Dendritic cell treated with granulocyte-macrophage colony-stimulating factor and Interleukin-4, amounts not matched to agents 40 ng/mL and 50 ng/mL, for 4 days (primary cell): ENCODE data around the gene GDPD3.

Experiments used
- H3K27ac Mint-ChIP-seq: one replicate; pipeline ENCODE4 v1.8.0; 2022; ENCODE audit warnings: mild to moderate bottlenecking, mixed read lengths
- H3K27me3 Mint-ChIP-seq: one replicate; pipeline ENCODE4 v1.8.0; 2022; ENCODE audit warnings: mild to moderate bottlenecking, mixed read lengths
- H3K36me3 Mint-ChIP-seq: one replicate; pipeline ENCODE4 v1.8.0; 2022; ENCODE audit warnings: low read depth, mixed read lengths
- H3K4me1 Mint-ChIP-seq: one replicate; pipeline ENCODE4 v1.8.0; 2022; ENCODE audit warnings: low read depth, mixed read lengths
- H3K4me3 Mint-ChIP-seq: one replicate; pipeline ENCODE4 v1.8.0; 2022; ENCODE audit warnings: mild to moderate bottlenecking, moderate library complexity, mixed read lengths
- H3K9me3 Mint-ChIP-seq: one replicate; pipeline ENCODE4 v1.8.0; 2022; ENCODE audit warnings: mixed read lengths
- intact Hi-C: fragments of 100-400 bp; cut with micrococcal nuclease; formaldehyde crosslinking; loops from one replicate; pipeline ENCODE4 v1.15.0; 2022

Gene GDPD3

DNA sequence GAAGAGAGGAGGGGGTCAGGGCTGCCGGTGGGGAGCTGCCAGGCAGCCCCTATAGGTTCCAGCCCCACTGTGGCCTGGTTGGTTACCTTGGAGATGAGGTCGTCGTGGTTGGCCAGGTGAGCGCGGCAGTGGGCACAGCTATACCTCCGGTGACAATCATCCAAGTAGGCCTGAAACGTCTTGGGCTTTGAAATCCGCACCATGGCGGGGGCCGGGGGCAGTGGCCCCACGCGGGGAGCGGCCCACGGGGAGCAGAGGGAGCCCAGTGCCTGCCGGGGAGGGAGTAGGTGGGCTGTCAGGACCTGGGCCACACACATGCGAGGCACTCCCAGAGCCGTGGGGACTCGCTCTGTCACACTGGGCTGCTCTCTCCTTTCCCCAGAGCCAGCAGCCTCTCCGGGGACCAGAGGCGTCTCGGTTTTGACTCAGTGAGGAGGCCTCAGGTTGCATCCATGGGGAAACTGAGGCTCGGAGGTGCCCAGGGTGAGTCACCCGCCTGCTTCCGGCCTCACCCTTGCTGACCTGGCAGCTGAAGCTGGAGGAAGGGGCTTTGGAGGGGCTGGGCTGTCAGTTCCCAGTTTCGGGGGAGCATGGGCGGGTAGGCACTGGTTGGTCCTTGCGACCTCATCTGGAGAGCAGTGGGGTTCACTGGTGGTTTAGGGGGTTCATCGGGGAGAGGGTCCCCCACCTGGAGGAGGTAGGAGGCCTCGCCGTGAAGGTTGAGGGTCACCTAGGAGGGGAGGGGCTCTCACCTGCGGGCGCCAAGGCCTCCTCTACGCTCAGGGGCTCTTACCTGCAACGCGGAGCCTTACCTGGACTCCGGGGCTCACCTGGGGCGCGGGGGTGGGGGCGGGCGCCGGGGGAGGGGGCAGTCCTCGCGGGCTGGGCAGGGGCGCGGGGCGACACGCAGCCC is 17.9 kb downstream of the GDPD3 start:
- H3K27me3 Mint-ChIP-seq, result no peaks in the 10 kb centered on the region
- H3K4me3 Mint-ChIP-seq, result peak overlapping the region; percentile 93
- intact Hi-C loops, result no loop called here
- peaks cover 47% of the 10 kb centered on the region for H3K36me3 Mint-ChIP-seq
- peak overlapping the region; percentile 95 for H3K27ac Mint-ChIP-seq
- H3K9me3 Mint-ChIP-seq, result peaks cover 36% of the 10 kb centered on the region
- peaks cover 51% of the 10 kb centered on the region for H3K4me1 Mint-ChIP-seq

DNA sequence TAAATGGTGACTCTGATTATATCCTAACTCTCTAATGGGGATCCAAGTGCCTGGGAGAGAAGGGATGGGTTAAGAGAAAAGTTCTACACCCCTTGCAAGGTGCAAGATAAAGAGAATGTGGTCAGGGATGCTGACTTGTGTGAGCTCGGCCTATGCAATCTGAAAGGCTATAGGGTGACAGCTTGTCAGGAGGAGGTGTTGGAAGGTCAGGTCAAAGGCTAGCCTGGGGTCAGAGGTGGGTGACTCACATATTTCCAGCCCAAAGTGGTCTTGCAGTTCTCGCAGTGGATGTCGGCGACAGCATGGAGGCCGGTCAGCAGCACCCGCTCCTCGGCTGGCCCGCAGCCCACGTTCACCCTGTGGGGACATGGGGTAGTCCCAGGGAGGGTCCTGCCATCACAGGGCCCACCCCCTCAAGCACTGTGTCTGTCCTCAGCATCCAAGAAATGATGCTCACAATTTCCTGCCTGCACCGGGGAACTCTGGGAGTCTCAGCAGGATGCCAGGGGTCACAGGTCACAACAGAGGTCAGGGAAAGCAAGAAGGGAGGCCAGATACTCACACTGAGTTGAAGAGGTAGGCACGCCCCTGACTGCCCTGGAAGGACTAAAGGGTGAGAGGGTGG is 18.7 kb downstream of the GDPD3 start:
- Mint-ChIP-seq H3K9me3 (peaks cover 28% of the 10 kb centered on the region), H3K4me1 (peaks cover 58% of the 10 kb centered on the region), H3K27ac (peak overlapping the region; percentile 95), H3K36me3 (peaks cover 47% of the 10 kb centered on the region), H3K4me3 (peak overlapping the region; percentile 93), H3K27me3 (no peaks in the 10 kb centered on the region)
- intact Hi-C loops, result no loop called here

DNA sequence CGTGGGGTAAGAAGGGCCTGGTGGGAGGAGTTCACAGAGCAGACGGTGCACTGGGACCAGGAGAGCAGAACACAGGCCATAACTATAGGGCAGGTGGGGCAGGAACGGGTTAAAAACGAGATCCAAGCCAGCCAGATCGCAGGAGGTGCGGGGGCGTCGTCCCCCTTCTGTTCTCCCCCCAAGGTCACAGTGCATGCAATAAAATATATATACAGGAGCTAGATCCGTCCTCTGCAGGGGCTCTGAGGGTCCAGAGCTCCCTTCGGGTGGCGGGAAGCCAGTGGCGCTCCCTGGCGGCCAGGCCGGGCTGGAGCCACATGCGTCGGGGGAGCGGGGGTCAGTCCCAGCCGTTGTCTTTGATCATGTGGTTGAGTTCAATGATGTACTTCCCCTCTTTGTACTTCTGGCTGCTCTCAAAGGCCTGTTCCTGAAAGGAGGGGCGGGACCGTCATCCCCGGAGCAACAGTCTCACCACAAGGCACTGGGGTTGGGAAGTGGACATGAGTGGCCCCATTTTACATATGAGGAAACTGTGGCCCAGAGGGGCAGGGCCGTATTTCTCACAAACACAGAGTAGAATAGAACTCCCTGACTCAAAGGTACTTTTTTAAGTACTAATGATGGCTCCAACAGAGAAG is 20.8 kb downstream of the GDPD3 start:
- no peaks in the 10 kb centered on the region for H3K27me3 Mint-ChIP-seq
- peak overlapping the region; percentile 94 for H3K27ac Mint-ChIP-seq
- H3K36me3 Mint-ChIP-seq, result peaks cover 44% of the 10 kb centered on the region
- peaks cover 17% of the 10 kb centered on the region for H3K9me3 Mint-ChIP-seq
- H3K4me3 Mint-ChIP-seq, result peak overlapping the region; percentile 76
- H3K4me1 Mint-ChIP-seq, result peaks cover 80% of the 10 kb centered on the region
- intact Hi-C loops, result loop anchor here (1.0 kb wide), 1 partner anchor 27 kb away; the partner anchor contains the start of gene ALDOA

DNA sequence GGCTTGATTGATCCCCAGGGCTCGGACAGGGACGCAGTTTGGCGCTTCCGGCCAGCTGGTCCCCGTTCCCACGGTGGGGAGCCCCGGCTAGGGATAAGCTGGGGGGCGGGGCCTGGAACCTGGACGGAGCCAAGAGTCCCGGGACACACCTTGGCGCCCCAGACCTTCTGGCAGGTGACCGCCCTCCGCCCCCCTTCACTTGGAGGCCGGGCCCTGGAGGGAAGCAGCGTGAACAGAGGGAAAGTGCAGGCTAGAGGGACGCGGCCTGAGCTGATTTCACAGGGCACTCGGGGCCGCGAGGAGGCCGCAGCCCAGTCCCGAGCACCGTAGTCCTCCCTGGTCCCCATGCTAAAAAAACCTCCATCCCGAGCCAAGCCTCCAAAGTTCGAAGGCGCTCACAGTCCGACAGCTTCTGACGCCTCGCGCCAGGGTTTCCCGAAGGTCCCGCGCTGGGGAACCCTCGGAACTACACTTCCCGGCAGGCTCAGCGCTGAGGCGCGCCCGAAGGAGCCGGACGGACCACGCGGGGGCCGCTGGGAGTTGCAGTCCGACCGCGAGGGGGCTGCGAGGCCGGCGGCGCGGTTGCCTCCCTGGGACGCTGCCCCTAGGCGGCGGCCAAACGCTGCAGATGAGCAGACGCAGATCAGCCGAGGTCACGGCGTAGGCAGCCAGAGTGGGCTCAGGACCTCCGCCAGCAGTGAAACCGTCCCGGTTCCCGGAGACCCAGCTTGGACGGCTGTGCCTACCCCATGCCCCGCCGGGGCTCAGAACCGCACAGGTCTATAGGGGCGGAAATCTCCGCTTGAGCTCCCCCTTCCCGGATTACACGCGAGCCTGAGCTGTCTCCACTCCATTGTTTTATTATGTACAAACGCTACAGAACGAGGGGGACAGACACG is 21.6 kb downstream of the GDPD3 start, which contains the start of gene TBX6:
Gene TBX6 (minus strand): TSS at position 451 of the 899 bp plus-strand sequence. CDS start 731 bp downstream, outside the sequence.
- H3K9me3 Mint-ChIP-seq, result peaks cover 12% of the 10 kb centered on the region
- intact Hi-C loops, result loop anchor here (1.0 kb wide), 1 partner anchor 26 kb away; the partner anchor contains the start of gene ALDOA
- H3K4me3 Mint-ChIP-seq, result peak within 1 kb of the TSS; percentile 76
- H3K4me1 Mint-ChIP-seq, result peaks cover 88% of the 10 kb centered on the region
- H3K27me3 Mint-ChIP-seq, result no peaks in the 10 kb centered on the region
- peak within 1 kb of the TSS; percentile 94 for H3K27ac Mint-ChIP-seq
- peaks cover 44% of the 10 kb centered on the region for H3K36me3 Mint-ChIP-seq

DNA sequence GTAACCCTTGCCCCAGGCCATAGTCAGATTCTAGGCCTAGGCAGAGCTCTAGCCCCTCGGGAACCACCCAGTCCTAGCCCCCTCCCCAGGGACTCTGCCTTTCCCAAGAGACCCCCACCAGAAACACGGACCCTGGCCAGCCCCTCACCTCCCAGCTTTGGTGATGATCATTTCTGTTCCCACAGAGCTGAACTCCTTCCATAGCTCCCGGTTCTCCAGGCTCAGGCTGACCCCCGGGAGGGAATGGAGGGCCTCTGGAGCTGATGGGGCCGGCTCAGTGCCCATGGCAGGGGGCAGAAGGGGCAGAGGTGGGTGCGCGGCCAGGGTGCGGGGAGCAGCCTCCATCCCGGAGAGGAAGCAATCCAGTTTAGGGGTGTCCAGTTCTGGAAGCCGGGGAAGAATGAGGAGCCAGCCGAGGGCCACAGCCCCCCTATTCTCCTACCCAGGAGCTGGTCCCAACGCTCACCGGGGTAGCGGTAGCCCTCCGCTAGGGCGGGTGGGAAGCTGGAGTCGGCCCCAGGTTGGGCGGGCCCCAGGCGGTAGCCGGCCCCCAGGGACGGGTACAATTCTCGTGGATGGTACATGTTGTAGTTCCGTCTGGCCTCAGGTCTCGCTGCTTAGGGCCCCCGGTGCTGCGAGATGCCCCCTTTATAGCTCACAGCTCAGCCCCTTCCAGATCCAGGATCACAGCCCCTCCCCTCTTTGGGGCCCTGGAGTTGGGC is 22.6 kb downstream of the GDPD3 start:
- H3K4me1 Mint-ChIP-seq, result peaks cover 97% of the 10 kb centered on the region
- peaks cover 8% of the 10 kb centered on the region for H3K9me3 Mint-ChIP-seq
- peak overlapping the region; percentile 76 for H3K4me3 Mint-ChIP-seq
- intact Hi-C loops, result no loop called here
- peaks cover 50% of the 10 kb centered on the region for H3K36me3 Mint-ChIP-seq
- no peaks in the 10 kb centered on the region for H3K27me3 Mint-ChIP-seq
- peak overlapping the region; percentile 94 for H3K27ac Mint-ChIP-seq

DNA sequence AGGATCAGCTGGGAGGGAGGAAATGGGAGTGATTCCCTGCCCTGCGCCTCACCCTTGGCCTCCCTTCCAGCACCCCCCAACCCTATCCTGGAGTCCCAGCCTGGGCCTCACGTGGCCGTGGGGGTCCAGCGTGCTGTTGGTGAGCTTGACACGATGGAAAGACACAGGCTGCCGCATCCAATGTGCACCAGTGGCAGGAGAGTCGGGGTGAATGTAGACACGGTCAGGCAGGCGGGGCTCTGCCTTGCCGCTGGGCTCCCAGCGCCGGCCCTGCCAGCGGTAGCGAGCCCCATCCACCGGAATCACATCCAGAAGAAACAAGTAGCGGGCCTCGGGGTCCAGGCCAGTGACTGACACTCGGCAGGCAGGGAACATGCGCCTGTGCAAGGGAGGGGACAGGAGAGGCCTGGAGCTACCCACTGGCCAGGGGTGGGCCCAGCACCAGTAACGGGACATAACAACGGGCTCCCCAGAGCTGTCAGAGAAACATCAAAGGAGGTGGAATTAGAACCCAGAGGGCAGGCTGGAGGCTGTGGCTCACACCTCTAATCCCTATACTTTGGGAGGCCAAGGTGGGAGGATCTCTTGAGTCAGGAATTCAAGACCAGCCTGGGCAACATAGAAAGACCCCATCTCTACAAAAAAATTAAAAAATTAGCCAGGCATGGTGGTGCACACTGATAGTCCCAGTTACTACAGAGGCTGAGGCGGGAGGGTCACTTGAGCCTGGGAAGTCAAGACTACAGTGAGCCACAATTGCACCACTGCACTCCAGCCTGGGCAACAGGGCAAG is 24.3 kb downstream of the GDPD3 start:
- no peak overlapping the region for H3K4me3 Mint-ChIP-seq

GRCh38 chr16:30088237-30088831 is 25.0 kb downstream of the GDPD3 start:
- H3K36me3 Mint-ChIP-seq, result peaks cover 51% of the 10 kb centered on the region
- H3K4me3 Mint-ChIP-seq, result no peak overlapping the region
- intact Hi-C loops, result no loop called here
- H3K4me1 Mint-ChIP-seq, result peaks cover 89% of the 10 kb centered on the region
- H3K27me3 Mint-ChIP-seq, result no peaks in the 10 kb centered on the region
- H3K9me3 Mint-ChIP-seq, result peaks cover 8% of the 10 kb centered on the region
- H3K27ac Mint-ChIP-seq, result peak overlapping the region; percentile 94

More for the DNA sequence above, 24.3 kb downstream of the GDPD3 start:
- Mint-ChIP-seq H3K27me3 (no peaks in the 10 kb centered on the region), H3K4me1 (peaks cover 87% of the 10 kb centered on the region), H3K36me3 (peaks cover 51% of the 10 kb centered on the region), H3K9me3 (peaks cover 8% of the 10 kb centered on the region), H3K27ac (peak overlapping the region; percentile 94)
- intact Hi-C loops, result no loop called here

DNA sequence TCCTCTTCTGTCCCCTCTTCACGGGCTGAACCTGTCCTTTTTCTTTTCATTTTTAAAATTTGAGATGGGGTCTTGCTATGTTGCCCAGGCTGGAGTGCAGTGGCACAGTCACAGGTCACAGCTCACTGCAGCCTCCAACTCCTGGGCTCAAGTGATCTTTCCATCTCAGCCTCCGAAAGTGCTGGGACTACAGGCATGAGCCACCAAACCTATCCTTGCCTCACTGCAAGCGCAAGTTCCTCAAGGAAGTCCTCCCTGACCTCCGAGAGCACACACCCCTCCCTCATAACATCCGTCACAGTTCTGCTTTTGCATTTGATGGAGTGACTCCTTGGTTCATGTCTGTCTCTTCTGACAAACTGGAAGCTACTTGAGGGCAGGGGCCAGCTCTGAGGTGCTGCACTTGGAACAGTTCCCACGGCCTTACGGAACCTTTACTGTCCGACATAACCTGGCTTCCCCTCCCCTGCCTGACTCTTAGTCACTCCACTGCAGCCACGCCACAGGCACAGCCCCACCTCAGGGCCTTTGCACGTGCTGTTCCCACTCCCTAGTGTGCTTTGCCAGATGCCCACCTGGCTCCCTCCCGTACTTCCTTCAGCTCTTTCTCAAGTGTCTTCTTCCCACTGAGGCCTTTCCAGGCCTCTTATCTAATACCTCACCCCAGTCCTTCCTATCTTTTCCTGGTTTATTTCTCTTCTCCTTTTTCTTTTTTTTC is 26.0 kb downstream of the GDPD3 start:
- Mint-ChIP-seq H3K27me3 (no peaks in the 10 kb centered on the region), H3K36me3 (peaks cover 61% of the 10 kb centered on the region), H3K9me3 (peaks cover 8% of the 10 kb centered on the region), H3K27ac (peak overlapping the region; percentile 84), H3K4me1 (peaks cover 89% of the 10 kb centered on the region), H3K4me3 (peak overlapping the region; percentile 62)
- intact Hi-C loops, result no loop called here

GRCh38 chr16:30086291-30087140 is 26.8 kb downstream of the GDPD3 start:
- H3K27me3 Mint-ChIP-seq, result no peaks in the 10 kb centered on the region
- peak overlapping the region; percentile 62 for H3K4me3 Mint-ChIP-seq
- H3K4me1 Mint-ChIP-seq, result peaks cover 83% of the 10 kb centered on the region
- H3K9me3 Mint-ChIP-seq, result peaks cover 8% of the 10 kb centered on the region
- H3K36me3 Mint-ChIP-seq, result peaks cover 70% of the 10 kb centered on the region
- H3K27ac Mint-ChIP-seq, result peak overlapping the region; percentile 84
- intact Hi-C loops, result no loop called here

DNA sequence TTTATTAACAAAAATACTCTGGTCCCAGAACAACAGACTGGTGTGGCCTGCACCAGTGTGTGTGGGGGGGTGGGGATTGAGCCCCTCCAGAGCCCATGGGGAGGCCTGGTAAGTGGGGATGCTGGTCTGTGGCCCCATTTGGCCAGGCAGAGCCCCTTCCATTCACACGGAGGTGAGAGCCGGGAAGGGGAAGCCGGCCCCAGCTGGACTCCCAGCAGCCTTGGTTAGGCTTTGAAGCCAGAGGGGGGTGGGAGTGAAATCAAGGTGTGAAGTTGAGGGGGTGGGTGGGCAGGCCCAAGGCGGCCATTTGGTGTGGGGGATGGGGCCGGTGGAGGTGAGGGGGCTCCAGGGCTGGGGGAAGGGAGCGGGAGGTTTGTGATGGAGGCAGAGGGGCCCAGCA is 27.5 kb downstream of the GDPD3 start:
- Mint-ChIP-seq H3K4me3 (no peak overlapping the region), H3K4me1 (peaks cover 76% of the 10 kb centered on the region), H3K36me3 (peaks cover 77% of the 10 kb centered on the region), H3K9me3 (peaks cover 8% of the 10 kb centered on the region), H3K27ac (peak overlapping the region; percentile 84), H3K27me3 (no peaks in the 10 kb centered on the region)
- intact Hi-C loops, result no loop called here

- intact Hi-C loops, result no loop called here
- Mint-ChIP-seq H3K9me3 (peaks cover 8% of the 10 kb centered on the region), H3K4me1 (peaks cover 70% of the 10 kb centered on the region), H3K36me3 (peaks cover 81% of the 10 kb centered on the region), H3K27ac (peak overlapping the region; percentile 84), H3K27me3 (no peaks in the 10 kb centered on the region), H3K4me3 (no peak overlapping the region)
These were observed 28.1 kb downstream of the GDPD3 start for GRCh38 chr16:30085247-30085646.
